ENCODE data around the gene TIGD1.
"Not testable (repeated sequence)": the region's sequence is repeated elsewhere in the genome, so short reads cannot be mapped to it uniquely, and the experiment has no call there.

TIGD1 gene

GRCh38 chr2:232539298-232540231 is 10.8 kb downstream of the TIGD1 start, which contains the start of gene CHRNG:
CHRNG (plus strand) TSS chr2:232539692; CDS start chr2:232539748, 56 bp downstream.
- Mint-ChIP-seq H3K27ac (no peak within 1 kb of the TSS), H3K27me3 (peaks cover 49% of the 10 kb centered on the region), H3K36me3 (no peaks in the 10 kb centered on the region), H3K4me3 (no peak within 1 kb of the TSS), H3K4me1 (peaks cover 5% of the 10 kb centered on the region), H3K9me3 (peaks cover 5% of the 10 kb centered on the region)
- no peak for DNase-seq
- CTCF ChIA-PET, result no interaction called here

GRCh38 chr2:232538671-232539070 is 11.7 kb downstream of the TIGD1 start:
- Mint-ChIP-seq H3K27me3 (peaks cover 53% of the 10 kb centered on the region), H3K9me3 (peaks cover 5% of the 10 kb centered on the region), H3K36me3 (no peaks in the 10 kb centered on the region), H3K4me3 (no peak overlapping the region), H3K4me1 (peaks cover 5% of the 10 kb centered on the region), H3K27ac (no peak overlapping the region)
- no peak for DNase-seq
- CTCF ChIA-PET, result no interaction called here

DNA sequence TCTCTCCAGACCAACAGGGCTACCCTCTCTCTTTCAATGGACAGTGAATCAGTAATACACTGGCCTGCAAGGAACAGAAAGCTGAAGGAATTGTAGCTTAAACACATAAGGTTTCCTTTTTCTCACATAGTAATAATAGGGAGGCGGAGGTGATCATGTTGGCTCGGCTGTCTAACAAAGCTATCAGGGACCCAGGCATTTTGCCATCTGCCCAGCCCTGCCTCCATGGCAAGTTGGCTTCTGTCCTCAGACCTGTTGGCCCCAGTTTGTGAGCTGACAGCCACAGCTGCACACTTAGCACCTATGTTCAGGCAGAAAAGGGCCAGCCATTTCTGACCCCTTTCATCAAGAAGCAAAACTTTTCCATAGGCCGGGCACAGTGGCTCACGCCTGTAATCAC is 12.9 kb downstream of the TIGD1 start:
- DNase-seq, result no peak
- Mint-ChIP-seq H3K27me3 (peaks cover 59% of the 10 kb centered on the region), H3K36me3 (no peaks in the 10 kb centered on the region), H3K4me1 (peaks cover 5% of the 10 kb centered on the region), H3K27ac (no peak overlapping the region), H3K9me3 (peaks cover 5% of the 10 kb centered on the region), H3K4me3 (no peak overlapping the region)
- CTCF ChIA-PET, result interaction anchor here (1.2 kb wide), 1 partner anchor 8 kb away, joined by 3 read pairs; no protein-coding TSS in a partner anchor

GRCh38 chr2:232537079-232537478 is 13.3 kb downstream of the TIGD1 start:
- CTCF ChIA-PET, result interaction anchor here (1.2 kb wide), 1 partner anchor 9 kb away, joined by 3 read pairs; no protein-coding TSS in a partner anchor
- Mint-ChIP-seq H3K27me3 (peaks cover 59% of the 10 kb centered on the region), H3K36me3 (no peaks in the 10 kb centered on the region), H3K4me1 (peaks cover 5% of the 10 kb centered on the region), H3K4me3 (no peak overlapping the region), H3K9me3 (peaks cover 5% of the 10 kb centered on the region), H3K27ac (no peak overlapping the region)
- DNase-seq, result no peak

DNA sequence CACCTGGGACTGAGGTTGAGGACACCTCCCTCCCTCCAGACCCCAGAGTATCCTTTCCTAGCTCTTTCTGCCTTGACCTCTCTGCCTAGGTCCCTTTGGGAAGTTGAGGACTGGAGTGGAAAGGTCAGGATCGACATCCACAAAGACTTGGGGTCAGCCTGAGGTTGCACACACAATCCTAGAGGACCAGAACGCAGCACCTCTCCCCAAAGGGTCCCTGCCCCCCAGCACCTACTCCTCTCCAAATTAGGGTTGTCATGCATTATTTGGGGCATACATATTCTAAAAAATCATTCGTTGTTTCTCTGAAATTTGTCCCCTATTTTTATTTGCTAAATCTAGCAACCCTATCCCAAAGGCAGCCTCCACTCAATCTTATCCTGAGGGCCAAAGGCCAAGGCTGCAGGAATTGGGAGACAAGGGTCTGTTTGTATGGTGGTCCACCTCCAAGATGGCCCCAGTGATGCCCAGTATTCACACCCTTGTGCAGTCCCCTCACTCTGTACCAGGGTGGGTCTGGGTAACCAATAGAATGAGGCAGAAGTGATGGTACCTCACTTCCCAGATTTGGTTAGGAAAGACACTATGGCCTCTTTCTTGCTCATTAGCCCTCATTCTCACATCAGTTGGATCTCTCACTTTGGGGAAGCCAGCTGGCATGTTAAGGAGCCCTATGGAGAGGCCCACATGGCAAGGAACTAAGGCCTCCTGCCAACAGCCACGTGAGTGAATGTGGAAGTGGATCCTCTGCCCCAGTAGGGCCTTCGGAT is 14.4 kb downstream of the TIGD1 start:
- Mint-ChIP-seq H3K4me1 (peaks cover 5% of the 10 kb centered on the region), H3K36me3 (no peaks in the 10 kb centered on the region), H3K4me3 (no peak overlapping the region), H3K27me3 (peaks cover 59% of the 10 kb centered on the region), H3K27ac (no peak overlapping the region), H3K9me3 (peaks cover 5% of the 10 kb centered on the region)
- CTCF ChIA-PET, result no interaction called here
- no peak for DNase-seq

- peaks cover 57% of the 10 kb centered on the region for H3K27me3 Mint-ChIP-seq
- H3K4me1 Mint-ChIP-seq, result peaks cover 5% of the 10 kb centered on the region
- peaks cover 5% of the 10 kb centered on the region for H3K9me3 Mint-ChIP-seq
- H3K36me3 Mint-ChIP-seq, result no peaks in the 10 kb centered on the region
- H3K4me3 Mint-ChIP-seq, result no peak overlapping the region
- no peak for DNase-seq
- CTCF ChIA-PET, result no interaction called here
- no peak overlapping the region for H3K27ac Mint-ChIP-seq
These were observed 15.3 kb downstream of the TIGD1 start for GRCh38 chr2:232534940-232535651.

DNA sequence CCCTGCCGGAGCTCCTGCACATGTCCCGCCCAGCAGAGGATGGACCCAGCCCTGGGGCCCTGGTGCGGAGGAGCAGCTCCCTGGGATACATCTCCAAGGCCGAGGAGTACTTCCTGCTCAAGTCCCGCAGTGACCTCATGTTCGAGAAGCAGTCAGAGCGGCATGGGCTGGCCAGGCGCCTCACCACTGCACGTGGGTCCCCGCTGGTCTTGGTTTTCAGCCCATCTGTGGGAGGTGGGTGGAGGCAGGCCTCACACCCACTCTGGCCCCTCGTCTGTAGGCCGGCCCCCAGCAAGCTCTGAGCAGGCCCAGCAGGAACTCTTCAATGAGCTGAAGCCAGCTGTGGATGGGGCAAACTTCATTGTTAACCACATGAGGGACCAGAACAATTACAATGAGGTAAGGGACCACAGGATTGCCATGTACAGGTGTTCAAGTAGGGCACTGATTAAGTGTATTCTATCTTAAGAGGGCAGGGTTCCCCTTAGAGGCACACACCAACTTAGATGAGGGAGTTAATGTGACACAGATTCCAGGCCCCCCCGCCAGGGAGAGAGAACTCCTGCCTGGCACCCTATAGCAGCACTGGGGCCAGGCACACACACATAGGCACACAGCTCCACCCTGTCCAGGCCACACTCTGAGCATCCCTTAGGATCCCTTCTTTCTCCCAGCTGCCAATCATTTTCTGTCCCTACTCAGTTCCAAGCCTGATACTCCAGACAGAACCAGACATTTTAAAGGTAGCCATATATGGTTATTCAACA is 16.2 kb downstream of the TIGD1 start:
- CTCF ChIA-PET, result no interaction called here
- H3K4me1 Mint-ChIP-seq, result peaks cover 8% of the 10 kb centered on the region
- no peak overlapping the region for H3K27ac Mint-ChIP-seq
- no peaks in the 10 kb centered on the region for H3K36me3 Mint-ChIP-seq
- H3K9me3 Mint-ChIP-seq, result peaks cover 5% of the 10 kb centered on the region
- H3K27me3 Mint-ChIP-seq, result peaks cover 50% of the 10 kb centered on the region
- H3K4me3 Mint-ChIP-seq, result no peak overlapping the region
- no peak for DNase-seq

GRCh38 chr2:232532821-232533220 is 17.5 kb downstream of the TIGD1 start:
- H3K4me1 Mint-ChIP-seq, result peaks cover 14% of the 10 kb centered on the region
- DNase-seq, H3K36me3 Mint-ChIP-seq, H3K4me3 Mint-ChIP-seq, H3K9me3 Mint-ChIP-seq, H3K27ac Mint-ChIP-seq, CTCF ChIA-PET: not testable (repeated sequence)
- peaks cover 50% of the 10 kb centered on the region for H3K27me3 Mint-ChIP-seq

DNA sequence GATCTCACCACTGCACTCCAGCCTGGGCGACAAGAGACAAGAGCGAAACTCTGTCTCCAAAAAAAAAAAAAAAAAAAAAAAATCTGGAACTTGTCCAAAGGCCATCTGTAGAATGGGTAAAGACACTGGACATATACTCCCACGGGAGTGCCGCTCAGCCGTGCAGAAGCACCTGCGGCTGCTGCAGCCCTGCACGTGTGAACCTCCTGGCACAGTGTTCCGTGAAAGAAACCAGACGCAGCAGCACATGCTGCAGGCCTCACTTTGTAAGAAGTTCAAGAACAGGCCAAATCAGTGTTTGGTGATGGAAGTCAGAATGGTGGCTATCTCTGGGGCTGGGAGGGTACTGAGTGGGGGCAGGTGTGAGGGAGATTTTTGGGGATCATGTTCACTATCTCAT is 17.9 kb downstream of the TIGD1 start:
- Mint-ChIP-seq H3K27me3 (peaks cover 50% of the 10 kb centered on the region), H3K36me3 (no peaks in the 10 kb centered on the region), H3K27ac (no peak overlapping the region), H3K4me3 (no peak overlapping the region), H3K4me1 (peaks cover 14% of the 10 kb centered on the region), H3K9me3 (peaks cover 5% of the 10 kb centered on the region)
- no peak for DNase-seq
- CTCF ChIA-PET, result no interaction called here

- Mint-ChIP-seq H3K4me1 (peaks cover 14% of the 10 kb centered on the region), H3K27ac (no peak overlapping the region), H3K27me3 (peaks cover 60% of the 10 kb centered on the region), H3K9me3 (no peaks in the 10 kb centered on the region), H3K36me3 (no peaks in the 10 kb centered on the region), H3K4me3 (no peak overlapping the region)
- CTCF ChIA-PET, result interaction anchor here (0.6 kb wide), 1 partner anchor 11 kb away, joined by 3 read pairs; no protein-coding TSS in a partner anchor
- no peak for DNase-seq
These were observed 19.6 kb downstream of the TIGD1 start for GRCh38 chr2:232530626-232531260.

DNA sequence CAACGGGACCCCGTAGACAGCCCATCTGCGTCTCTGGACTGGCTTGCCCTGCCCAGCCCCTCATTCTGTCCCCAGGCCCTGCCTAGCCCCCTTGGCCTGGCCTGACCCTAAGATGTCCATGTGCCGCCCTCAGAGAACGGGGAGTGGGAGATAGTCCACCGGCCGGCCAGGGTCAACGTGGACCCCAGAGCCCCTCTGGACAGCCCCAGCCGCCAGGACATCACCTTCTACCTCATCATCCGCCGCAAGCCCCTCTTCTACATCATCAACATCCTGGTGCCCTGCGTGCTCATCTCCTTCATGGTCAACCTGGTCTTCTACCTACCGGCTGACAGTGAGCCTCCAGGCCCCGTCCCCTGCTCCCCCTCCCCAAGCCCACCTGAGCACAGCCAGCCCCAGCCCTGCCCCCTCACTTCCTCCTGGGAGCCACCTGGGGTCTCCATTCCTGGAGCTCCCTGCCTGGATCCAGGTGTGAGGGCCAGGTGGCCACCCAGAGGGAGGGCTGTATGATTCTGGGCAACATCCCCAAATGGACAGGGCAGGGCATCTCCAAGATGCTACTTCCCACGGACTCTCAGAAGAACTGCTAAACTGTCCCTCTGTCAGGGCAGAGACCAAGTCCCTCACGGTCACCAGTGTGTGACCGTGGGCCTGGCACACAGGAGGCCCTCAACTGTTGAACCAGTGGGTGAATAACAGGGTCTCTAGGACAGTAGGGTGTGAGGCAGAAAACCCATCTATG is 20.4 kb downstream of the TIGD1 start:
- CTCF ChIA-PET, result no interaction called here
- Mint-ChIP-seq H3K27ac (no peak overlapping the region), H3K36me3 (no peaks in the 10 kb centered on the region), H3K27me3 (peaks cover 60% of the 10 kb centered on the region), H3K9me3 (no peaks in the 10 kb centered on the region), H3K4me1 (peaks cover 14% of the 10 kb centered on the region), H3K4me3 (no peak overlapping the region)
- no peak for DNase-seq

- peak; percentile 33 for DNase-seq
- no peak overlapping the region for H3K4me3 Mint-ChIP-seq
- CTCF ChIA-PET, result no interaction called here
- H3K4me1 Mint-ChIP-seq, result peaks cover 19% of the 10 kb centered on the region
- peaks cover 64% of the 10 kb centered on the region for H3K27me3 Mint-ChIP-seq
- H3K36me3 Mint-ChIP-seq, result no peaks in the 10 kb centered on the region
- no peaks in the 10 kb centered on the region for H3K9me3 Mint-ChIP-seq
- H3K27ac Mint-ChIP-seq, result no peak overlapping the region
These were observed 21.5 kb downstream of the TIGD1 start for GRCh38 chr2:232528746-232529460.
